GM18511 (cell line): Measurements from ENCODE around the gene SBK2.
A peak's percentile ranks its signal among the peaks of the same experiment; 100 is the strongest.

Experiments used
- ATAC-seq: cut with Tn5 transposase; IDR thresholded peaks from one replicate; pipeline ENCODE4 v1.9.1; 2021; ENCODE audit warnings: mild to moderate bottlenecking, moderate library complexity; ENCODE audit not compliant: unreplicated experiment

Gene SBK2

GRCh38 chr19:55487924-55488687 is 48.8 kb downstream of the SBK2 start, which contains the start of gene SSC5D:
SSC5D (plus strand) TSS chr19:55488436; CDS start chr19:55488590, 154 bp downstream.
- ATAC-seq = no peak

- no peak for ATAC-seq
These were observed 49.7 kb downstream of the SBK2 start for GRCh38 chr19:55486971-55487923.

- ATAC-seq = no peak
These were observed 50.6 kb downstream of the SBK2 start for GRCh38 chr19:55486043-55486970.

GRCh38 chr19:55485439-55486011 is 51.4 kb downstream of the SBK2 start:
- no peak for ATAC-seq

GRCh38 chr19:55484593-55485438 is 52.1 kb downstream of the SBK2 start, which contains the start of gene NAT14:
NAT14 (plus strand) TSS chr19:55485188; CDS start chr19:55485709, 521 bp downstream.
- peak; percentile 76 for ATAC-seq

GRCh38 chr19:55483706-55484592 is 53.0 kb downstream of the SBK2 start:
- ATAC-seq = no peak

- ATAC-seq = no peak
These were observed 53.8 kb downstream of the SBK2 start for GRCh38 chr19:55482967-55483705.

- ATAC-seq = no peak
These were observed 54.6 kb downstream of the SBK2 start for GRCh38 chr19:55482156-55482961.

- no peak for ATAC-seq
These were observed 55.2 kb downstream of the SBK2 start for GRCh38 chr19:55481794-55482155.

GRCh38 chr19:55481148-55481793 is 55.7 kb downstream of the SBK2 start:
- ATAC-seq = no peak

- no peak for ATAC-seq
These were observed 57.3 kb downstream of the SBK2 start for GRCh38 chr19:55479451-55480230.

GRCh38 chr19:55479045-55479444 is 57.9 kb downstream of the SBK2 start:
- no peak for ATAC-seq
